ENCODE results near the gene DISP3.

GRCh38 chr1:11434501-11434900, 44.5 kb upstream of the DISP3 start:
- TF ChIP-seq CTCF (IDR thresholded peaks at IDR 0.05) = no peak
- TF ChIP-seq POLR2AphosphoS5 (IDR thresholded peaks at IDR 0.05; ENCODE audit: low read depth, low read length) = no peak
- no peak for TF ChIP-seq SIN3A (IDR thresholded peaks at IDR 0.05; ENCODE audit: borderline replicate concordance, insufficient read depth, low read depth, low read length)
- TF ChIP-seq, protein P1, sequence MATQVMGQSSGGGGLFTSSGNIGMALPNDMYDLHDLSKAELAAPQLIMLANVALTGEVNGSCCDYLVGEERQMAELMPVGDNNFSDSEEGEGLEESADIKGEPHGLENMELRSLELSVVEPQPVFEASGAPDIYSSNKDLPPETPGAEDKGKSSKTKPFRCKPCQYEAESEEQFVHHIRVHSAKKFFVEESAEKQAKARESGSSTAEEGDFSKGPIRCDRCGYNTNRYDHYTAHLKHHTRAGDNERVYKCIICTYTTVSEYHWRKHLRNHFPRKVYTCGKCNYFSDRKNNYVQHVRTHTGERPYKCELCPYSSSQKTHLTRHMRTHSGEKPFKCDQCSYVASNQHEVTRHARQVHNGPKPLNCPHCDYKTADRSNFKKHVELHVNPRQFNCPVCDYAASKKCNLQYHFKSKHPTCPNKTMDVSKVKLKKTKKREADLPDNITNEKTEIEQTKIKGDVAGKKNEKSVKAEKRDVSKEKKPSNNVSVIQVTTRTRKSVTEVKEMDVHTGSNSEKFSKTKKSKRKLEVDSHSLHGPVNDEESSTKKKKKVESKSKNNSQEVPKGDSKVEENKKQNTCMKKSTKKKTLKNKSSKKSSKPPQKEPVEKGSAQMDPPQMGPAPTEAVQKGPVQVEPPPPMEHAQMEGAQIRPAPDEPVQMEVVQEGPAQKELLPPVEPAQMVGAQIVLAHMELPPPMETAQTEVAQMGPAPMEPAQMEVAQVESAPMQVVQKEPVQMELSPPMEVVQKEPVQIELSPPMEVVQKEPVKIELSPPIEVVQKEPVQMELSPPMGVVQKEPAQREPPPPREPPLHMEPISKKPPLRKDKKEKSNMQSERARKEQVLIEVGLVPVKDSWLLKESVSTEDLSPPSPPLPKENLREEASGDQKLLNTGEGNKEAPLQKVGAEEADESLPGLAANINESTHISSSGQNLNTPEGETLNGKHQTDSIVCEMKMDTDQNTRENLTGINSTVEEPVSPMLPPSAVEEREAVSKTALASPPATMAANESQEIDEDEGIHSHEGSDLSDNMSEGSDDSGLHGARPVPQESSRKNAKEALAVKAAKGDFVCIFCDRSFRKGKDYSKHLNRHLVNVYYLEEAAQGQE (IDR thresholded peaks at IDR 0.05; ENCODE audit: insufficient read depth in 1 of 2, low read depth in 2 of 2, low read length in 1 of 2) = no peak
- no peak for TF ChIP-seq TCF7L2 (IDR thresholded peaks at IDR 0.05; ENCODE audit: low read depth, low read length)
